SK-N-MC (cell line): ENCODE data around the gene CCDC40.
"Not testable (repeated sequence)": the region's sequence is repeated elsewhere in the genome, so short reads cannot be mapped to it uniquely, and the experiment has no call there.

ENCODE experiments used
- DNase-seq: peaks from one replicate; pipeline ENCODE4 v3.0.0-alpha.2; 2011; ENCODE audit warnings: low read depth, low spot score
- H3K27ac ChIP-seq: fragments of 200-600 bp; sonication (generic); 2 replicates; pipeline ENCODE4 v1.5.1; 2016; ENCODE audit warnings: mixed run types
- H3K36me3 ChIP-seq: fragments of 200-600 bp; sonication (generic); 2 replicates; pipeline ENCODE4 v1.6.1; 2017; ENCODE audit warnings: antibody characterized with exemption, low read length, mixed read lengths; ENCODE audit not compliant: insufficient read depth
- H3K4me3 ChIP-seq: fragments of 200-600 bp; sonication (generic); 2 replicates; pipeline ENCODE4 v1.5.1; 2016
- H3K9ac ChIP-seq: fragments of 200-600 bp; sonication (generic); 2 replicates; pipeline ENCODE4 v1.8.0; 2017; ENCODE audit warnings: mixed run types, mixed read lengths; ENCODE audit not compliant: insufficient read length
- H3K9me3 ChIP-seq: fragments of 200-600 bp; sonication (generic); 2 replicates; pipeline ENCODE4 v1.6.1; 2017; ENCODE audit warnings: low read depth, mild to moderate bottlenecking, antibody characterized with exemption, low read length, moderate library complexity, mixed read lengths
- EZH2 ChIP-seq: fragments of 200-600 bp; sonication (generic); IDR thresholded peaks from one replicate; pipeline ENCODE4 v1.6.1; 2017; ENCODE audit warnings: antibody characterized with exemption
- FOXP2 ChIP-seq: optimal IDR thresholded peaks from 2 replicates; pipeline ENCODE3; 2011; ENCODE audit warnings: mild to moderate bottlenecking, moderate library complexity; ENCODE audit not compliant: insufficient read depth; ENCODE audit errors: extremely low read length, control extremely low read depth
- POLR2AphosphoS5 ChIP-seq: IDR thresholded peaks from 2 replicates; pipeline ENCODE4 v1.6.1; 2012; ENCODE audit warnings: mild to moderate bottlenecking, low read depth, low read length, borderline replicate concordance

Gene CCDC40

GRCh38 chr17:80033840-80034239 lies 2.6 kb upstream of the CCDC40 start:
- H3K4me3 ChIP-seq, result no peak overlapping the region
- no peaks in the 10 kb centered on the region for H3K36me3 ChIP-seq
- H3K9me3 ChIP-seq, result no peaks in the 10 kb centered on the region
- DNase-seq, result no peak
- no peak overlapping the region for H3K27ac ChIP-seq
- TF ChIP-seq EZH2, result no peak
- no peak for TF ChIP-seq POLR2AphosphoS5
- TF ChIP-seq FOXP2, result no peak
- H3K9ac ChIP-seq, result no peak overlapping the region

- Histone ChIP-seq H3K9me3 (no peaks in the 10 kb centered on the region), H3K9ac (peak overlapping the region; percentile 88), H3K36me3 (no peaks in the 10 kb centered on the region), H3K4me3 (peak overlapping the region; percentile 78), H3K27ac (no peak overlapping the region)
- DNase-seq, result no peak
- TF ChIP-seq EZH2, result no peak
- TF ChIP-seq POLR2AphosphoS5, result no peak
- no peak for TF ChIP-seq FOXP2
These were observed 1.4 kb upstream of the CCDC40 start for GRCh38 chr17:80034791-80035686.

- Histone ChIP-seq H3K4me3 (peak within 1 kb of the TSS; percentile 95), H3K9me3 (no peaks in the 10 kb centered on the region), H3K36me3 (no peaks in the 10 kb centered on the region), H3K27ac (0 out of 2 replicates have a peak within 1 kb of the TSS, but pooled peaks have one; percentile 13), H3K9ac (peak within 1 kb of the TSS; percentile 88)
- DNase-seq, result no peak
- TF ChIP-seq EZH2 (no peak), FOXP2 (no peak), POLR2AphosphoS5 (no peak)
These were observed 830 bp upstream of the CCDC40 start, which contains the start of gene TBC1D16 for GRCh38 chr17:80035687-80035936. TBC1D16 (minus strand) TSS chr17:80035872; CDS start chr17:80013547, 22,325 bp downstream.

- Histone ChIP-seq H3K36me3 (no peaks in the 10 kb centered on the region), H3K27ac (no peak overlapping the region)
- no peak for DNase-seq
These were observed 454 bp downstream of the CCDC40 start for GRCh38 chr17:80036715-80037477.

GRCh38 chr17:80043963-80044362 lies 7.5 kb downstream of the CCDC40 start:
- H3K36me3 ChIP-seq, result no peaks in the 10 kb centered on the region
- no peaks in the 10 kb centered on the region for H3K9me3 ChIP-seq
- H3K4me3 ChIP-seq, result no peak overlapping the region
- no peak overlapping the region for H3K27ac ChIP-seq
- H3K9ac ChIP-seq, result no peak overlapping the region
- no peak for DNase-seq
- TF ChIP-seq FOXP2, result no peak
- TF ChIP-seq POLR2AphosphoS5, result no peak
- no peak for TF ChIP-seq EZH2

More at GRCh38 chr17:80036715-80037477, 454 bp downstream of the CCDC40 start:
- Histone ChIP-seq H3K9ac (peak overlapping the region; percentile 73), H3K4me3 (peak overlapping the region; percentile 95), H3K9me3 (no peaks in the 10 kb centered on the region)
- TF ChIP-seq FOXP2 (no peak), POLR2AphosphoS5 (no peak), EZH2 (no peak)

- Histone ChIP-seq H3K9ac (no peak overlapping the region), H3K4me3 (no peak overlapping the region), H3K9me3 (no peaks in the 10 kb centered on the region), H3K27ac (no peak overlapping the region), H3K36me3 (no peaks in the 10 kb centered on the region)
- no peak for DNase-seq
- TF ChIP-seq EZH2, result no peak
These were observed 9.3 kb downstream of the CCDC40 start for GRCh38 chr17:80045703-80046102.

GRCh38 chr17:80046709-80047108 lies 10.3 kb downstream of the CCDC40 start:
- H3K36me3 ChIP-seq, H3K4me3 ChIP-seq, H3K9me3 ChIP-seq, DNase-seq, H3K9ac ChIP-seq, H3K27ac ChIP-seq: not testable (repeated sequence)

- Histone ChIP-seq H3K4me3 (no peak overlapping the region), H3K9me3 (no peaks in the 10 kb centered on the region), H3K27ac (no peak overlapping the region), H3K36me3 (no peaks in the 10 kb centered on the region), H3K9ac (no peak overlapping the region)
- no peak for DNase-seq
- no peak for TF ChIP-seq FOXP2
- TF ChIP-seq EZH2, result no peak
- no peak for TF ChIP-seq POLR2AphosphoS5
These were observed 10.7 kb downstream of the CCDC40 start for GRCh38 chr17:80047176-80047575.

GRCh38 chr17:80049986-80050385 lies 13.5 kb downstream of the CCDC40 start:
- DNase-seq, result no peak

More at GRCh38 chr17:80049986-80050385, 13.5 kb downstream of the CCDC40 start:
- Histone ChIP-seq H3K9ac (no peak overlapping the region), H3K4me3 (no peak overlapping the region; the same call in 1 of the 2 replicates), H3K36me3 (no peaks in the 10 kb centered on the region), H3K27ac (no peak overlapping the region), H3K9me3 (no peaks in the 10 kb centered on the region)
- no peak for TF ChIP-seq FOXP2
- TF ChIP-seq EZH2, result no peak
- TF ChIP-seq POLR2AphosphoS5, result no peak
